GM10248 (cell line): ENCODE results near the gene UXS1.

Experiments used
- CTCF ChIA-PET: fragments of 300-600 bp; sonication (Branson Sonifier 250); formaldehyde crosslinking; extraction: SDS; loops from one replicate; lab custom pipeline; 2021; ENCODE audit warnings: antibody characterized with exemption; lab: Yijun Ruan, JAX
- POLR2A ChIA-PET: fragments of 350-650 bp; sonication (Branson Sonifier 250); formaldehyde crosslinking; extraction: SDS; loops from one replicate; lab custom pipeline; 2020; ENCODE audit warnings: antibody characterized with exemption; lab: Yijun Ruan, JAX
- DNase-seq: peaks from one replicate; pipeline ENCODE4 v3.0.0; 2012; ENCODE audit errors: extremely low spot score
- CTCF ChIP-seq: IDR thresholded peaks from 2 replicates; pipeline ENCODE4 v1.5.1; 2012; ENCODE audit warnings: mild to moderate bottlenecking, low read depth; ENCODE audit errors: extremely low read depth, missing control alignments, control extremely low read depth

The UXS1 gene

GRCh38 chr2:106163948-106164545 is 30.1 kb downstream of the UXS1 start:
- CTCF ChIA-PET = interaction anchor here (3.8 kb wide), 1 partner anchor 10 kb away, joined by 11 read pairs; no protein-coding TSS in a partner anchor
- no peak for DNase-seq

DNA sequence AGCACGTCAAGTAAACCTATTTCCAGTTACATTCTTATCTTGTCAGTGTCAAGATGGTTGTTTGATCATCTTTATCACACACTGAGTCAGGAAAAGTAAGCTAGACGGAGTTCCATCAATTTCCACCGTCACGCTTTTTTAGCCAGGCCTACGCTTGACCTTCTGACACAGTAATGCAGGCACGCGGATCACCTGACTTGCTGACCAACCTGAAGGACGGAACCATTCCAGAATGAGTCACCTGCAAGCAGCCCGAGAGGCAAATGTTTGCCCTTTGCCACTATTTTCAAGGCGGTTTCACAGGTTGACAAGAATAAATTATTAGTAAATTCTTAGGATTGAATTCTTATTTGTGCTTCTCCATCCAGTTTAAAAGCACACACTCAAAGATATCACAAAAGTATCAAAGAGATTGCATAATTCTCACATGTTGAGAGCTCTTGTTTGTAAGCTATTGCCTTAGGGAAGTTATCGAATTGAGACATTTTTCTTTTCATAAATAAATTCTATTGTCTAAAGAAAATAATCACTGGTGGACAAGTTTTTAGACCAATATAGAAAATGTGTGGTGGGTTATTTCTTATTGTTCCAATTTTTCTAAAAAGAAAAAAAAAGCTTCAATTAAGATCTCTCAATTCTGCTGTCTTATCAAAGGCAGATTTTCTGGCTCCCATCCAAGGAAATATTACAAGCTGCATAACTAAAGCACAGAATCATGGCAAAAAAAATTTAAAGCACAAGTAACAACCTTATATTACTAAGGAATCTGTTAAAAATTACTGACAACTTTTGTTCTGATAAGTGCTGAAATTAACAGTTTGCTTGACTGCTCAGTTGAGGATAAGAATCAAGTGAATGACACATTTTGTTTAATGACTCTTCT is 31.9 kb downstream of the UXS1 start:
- no peak for TF ChIP-seq CTCF
- POLR2A ChIA-PET = no interaction called here
- CTCF ChIA-PET = interaction anchor here (1.0 to 1.5 kb wide), 3 partner anchors 8 to 21 kb away, joined by 3 to 7 read pairs (median 5); no protein-coding TSS in a partner anchor
- DNase-seq = no peak

More at GRCh38 chr2:106163948-106164545, 30.1 kb downstream of the UXS1 start:
- POLR2A ChIA-PET = no interaction called here
- no peak for TF ChIP-seq CTCF

DNA sequence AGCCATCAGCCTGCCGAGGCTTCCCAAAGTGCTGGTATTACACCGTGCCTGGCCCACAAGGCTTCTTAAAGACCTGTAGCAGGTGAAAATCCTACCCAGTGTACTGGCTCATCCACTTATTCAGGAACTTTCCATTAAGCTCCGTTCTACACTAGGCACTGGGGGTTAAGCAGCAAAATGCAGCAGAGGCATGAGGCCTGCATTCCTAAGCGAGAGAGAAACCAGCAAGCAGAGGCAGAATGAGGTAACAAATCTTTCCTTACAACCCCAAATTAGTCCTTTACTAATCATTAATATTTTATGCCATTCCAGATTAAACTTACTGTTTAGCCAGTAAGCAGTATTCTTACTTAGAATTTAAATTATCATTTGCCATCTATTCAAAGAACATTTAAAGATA is 32.8 kb downstream of the UXS1 start:
- POLR2A ChIA-PET = no interaction called here
- DNase-seq = no peak
- CTCF ChIA-PET = interaction anchor here (1.3 to 2.2 kb wide), 6 partner anchors 9 to 32 kb away, joined by 3 to 16 read pairs (median 4); no protein-coding TSS in a partner anchor
- TF ChIP-seq CTCF = no peak

GRCh38 chr2:106160786-106161261 is 33.3 kb downstream of the UXS1 start:
- no peak for DNase-seq
- POLR2A ChIA-PET = no interaction called here
- CTCF ChIA-PET = interaction anchor here (1.2 to 2.2 kb wide), 7 partner anchors 9 to 382 kb away, joined by 3 to 16 read pairs (median 5); no protein-coding TSS in a partner anchor
- TF ChIP-seq CTCF = no peak

DNA sequence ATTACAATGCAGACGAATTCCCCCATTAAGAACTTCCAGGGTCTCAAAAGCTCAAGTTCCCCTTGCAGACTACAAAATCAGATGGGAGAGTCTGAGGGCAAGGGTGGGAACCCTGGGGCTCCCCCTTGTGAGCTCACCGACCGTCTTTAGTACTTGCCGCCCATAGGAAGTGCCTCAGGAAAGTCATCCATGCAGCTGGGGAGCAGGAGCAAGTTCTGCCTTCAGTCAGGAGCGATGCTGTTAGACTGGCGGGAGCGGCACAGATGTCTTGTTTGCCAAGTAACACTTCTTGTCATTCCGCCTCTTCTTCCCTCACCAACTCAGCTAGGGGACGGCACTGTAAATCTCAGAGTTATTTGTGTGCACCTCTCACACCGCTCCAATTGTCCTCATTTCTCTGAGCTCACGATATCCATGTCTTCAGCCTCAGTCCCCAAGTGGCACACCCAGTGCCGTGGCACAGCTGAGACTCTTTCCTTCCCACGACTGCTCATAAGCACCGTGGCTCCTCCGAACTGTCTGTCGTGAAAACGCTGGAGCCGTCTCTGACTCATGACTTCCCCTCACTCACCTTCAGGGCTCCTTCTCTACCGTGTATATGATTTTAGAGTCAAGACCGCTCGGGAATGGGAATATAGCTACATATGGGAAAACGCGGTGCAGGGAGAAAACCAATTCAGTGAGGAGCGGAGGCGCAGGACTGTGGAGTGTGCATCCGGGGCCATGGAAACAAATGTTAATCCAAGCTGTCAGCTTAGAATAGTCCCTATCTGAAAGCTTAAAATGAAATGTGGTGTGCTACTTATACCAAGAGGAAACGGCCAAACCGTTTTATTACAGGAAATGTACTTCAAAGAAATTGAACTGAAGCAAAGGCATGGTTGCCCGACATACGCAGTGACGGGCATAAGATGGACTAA is 34.0 kb downstream of the UXS1 start:
- ChIA-PET CTCF (interaction anchor here (0.8 to 2.2 kb wide), 11 partner anchors 10 to 383 kb away, joined by 3 to 16 read pairs (median 4); no protein-coding TSS in a partner anchor), POLR2A (interaction anchor here (0.8 to 1.1 kb wide), 2 partner anchors 12 to 20 kb away, joined by 3 read pairs; no protein-coding TSS in a partner anchor)
- DNase-seq = peak; percentile 29
- TF ChIP-seq CTCF = peak; percentile 7

DNA sequence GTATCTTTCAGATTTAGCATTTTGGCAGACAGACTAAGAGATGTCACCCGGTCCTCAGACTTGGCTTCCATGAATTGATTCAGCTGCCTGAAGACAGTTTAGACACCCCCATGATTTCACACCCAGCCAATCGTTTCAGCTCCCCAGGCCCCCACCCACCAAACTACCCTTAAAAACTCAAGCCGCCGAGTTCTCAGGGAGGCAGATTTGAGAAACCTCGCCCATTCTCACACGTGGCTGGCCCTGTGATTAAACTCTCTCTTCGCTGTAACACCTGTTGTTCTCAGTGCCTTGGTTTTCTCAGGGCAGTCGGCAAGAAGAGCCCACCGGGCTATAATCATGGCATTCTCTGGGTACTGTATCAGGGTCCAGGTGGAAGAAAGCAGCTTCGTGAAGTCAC is 35.2 kb downstream of the UXS1 start:
- DNase-seq = no peak
- no peak for TF ChIP-seq CTCF
- ChIA-PET CTCF (interaction anchor here (1.2 to 3.8 kb wide), 6 partner anchors 8 to 51 kb away, joined by 3 to 16 read pairs (median 4); no protein-coding TSS in a partner anchor), POLR2A (no interaction called here)
